ENCODE results near the gene TCEA2. TPM values are rescaled to one million over a fixed set of nuclear protein-coding genes. Genes with fewer than 3 reads are reported as not detected.

Gene TCEA2
- total and polyA plus RNA-seq, 2 of the 13 experiments (the other 11 are each of a cell fraction or from before 2014, with no cell fraction given), result 28.1 to 33.7 TPM

GRCh38 chr20:64050261-64051032 lies 12.6 kb upstream of the TCEA2 start (continued):
- TF ChIP-seq ZNF619 (CRISPR knock-in tag; IDR thresholded peaks at IDR 0.05), result peak; percentile 8; the same call in 1 of the 2 replicates
- peak; percentile 64; the same call in 1 of the 2 replicates for TF ChIP-seq ZNF567 (CRISPR knock-in tag; IDR thresholded peaks at IDR 0.05; ENCODE audit: borderline replicate concordance)
- TF ChIP-seq SOX6 (IDR thresholded peaks at IDR 0.05), result no peak
- TF ChIP-seq SOX6 (CRISPR knock-in tag; IDR thresholded peaks at IDR 0.05), result peak; percentile 40; the same call in 1 of the 2 replicates
- TF ChIP-seq TP53 (CRISPR knock-in tag; conservative IDR thresholded peaks at IDR 0.05), result peak; percentile 69; the same call in 1 of the 2 replicates
- TF ChIP-seq MED1 (CRISPR knock-in tag; IDR thresholded peaks at IDR 0.05), result peak; percentile 85
- no peak for TF ChIP-seq ZNF280D (CRISPR knock-in tag; IDR thresholded peaks at IDR 0.05)
- TF ChIP-seq ZNF841 (CRISPR knock-in tag; IDR thresholded peaks at IDR 0.05; ENCODE audit: borderline replicate concordance), result no peak
- TF ChIP-seq MED13 (CRISPR knock-in tag; IDR thresholded peaks at IDR 0.05), result peak; percentile 80
- TF ChIP-seq HNF4A (CRISPR knock-in tag; IDR thresholded peaks at IDR 0.05), result peak; percentile 57
- TF ChIP-seq KDM5B (CRISPR knock-in tag; IDR thresholded peaks at IDR 0.05; ENCODE audit: borderline replicate concordance), result peak; percentile 6; the same call in 1 of the 2 replicates
- no peak; the same call in 1 of the 2 replicates for TF ChIP-seq FOXM1 (CRISPR knock-in tag; IDR thresholded peaks at IDR 0.05)
- peak; percentile 56; the same call in 1 of the 2 replicates for TF ChIP-seq MIER3 (CRISPR knock-in tag; IDR thresholded peaks at IDR 0.05; ENCODE audit: borderline replicate concordance)
- TF ChIP-seq ZNF652 (CRISPR knock-in tag; IDR thresholded peaks at IDR 0.05; ENCODE audit: borderline replicate concordance, low read depth), result no peak; the same call in 1 of the 2 replicates
- TF ChIP-seq SRSF1 (optimal IDR thresholded peaks at IDR 0.05; ENCODE audit: low read depth, low read length), result peak; percentile 80
- peak; percentile 44; the same call in 1 of the 2 replicates for TF ChIP-seq ZMYM4 (CRISPR knock-in tag; IDR thresholded peaks at IDR 0.05)
- no peak for TF ChIP-seq JUN (CRISPR knock-in tag; IDR thresholded peaks at IDR 0.05)
- TF ChIP-seq ZNF687 (CRISPR knock-in tag; IDR thresholded peaks at IDR 0.05), result peak; percentile 89
- peak; percentile 97 for TF ChIP-seq ARID2 (CRISPR knock-in tag; IDR thresholded peaks at IDR 0.05; ENCODE audit: borderline replicate concordance)
- peak; percentile 32; the same call in 1 of the 2 replicates for TF ChIP-seq MIXL1 (CRISPR knock-in tag; IDR thresholded peaks at IDR 0.05)
- TF ChIP-seq CHD2 (IDR thresholded peaks at IDR 0.05; ENCODE audit: low read depth, low read length), result no peak; the same call in 1 of the 2 replicates
- no peak for TF ChIP-seq ZNF672 (CRISPR knock-in tag; IDR thresholded peaks at IDR 0.05)
- TF ChIP-seq SNAPC2 (CRISPR knock-in tag; IDR thresholded peaks at IDR 0.05), result peak; percentile 97
- TF ChIP-seq ZNF446 (CRISPR knock-in tag; IDR thresholded peaks at IDR 0.05), result no peak
- TF ChIP-seq ELF3 (CRISPR knock-in tag; IDR thresholded peaks at IDR 0.05), result peak; percentile 10
